ENCODE results near the gene RIMOC1.

DNA sequence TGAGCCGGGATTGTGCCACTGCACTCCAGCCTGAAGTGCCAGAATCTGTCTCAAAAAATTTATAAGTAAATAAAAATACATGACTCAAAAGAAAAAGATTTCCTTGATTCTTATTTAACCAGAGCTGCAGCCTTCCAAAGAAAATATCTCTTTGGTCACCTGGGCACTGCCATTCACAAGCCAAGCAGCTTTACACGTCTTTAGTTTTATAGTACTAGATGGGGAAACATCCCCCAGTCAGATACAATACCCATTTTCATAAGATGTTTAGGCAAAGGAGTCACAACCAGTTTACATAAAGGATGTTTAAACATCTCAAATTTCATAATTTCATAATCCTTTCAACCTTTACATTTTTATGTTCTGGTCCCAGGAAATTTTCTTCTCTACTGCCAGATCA is 20.2 kb upstream of the RIMOC1 start:
- TF ChIP-seq REST (IDR thresholded peaks at IDR 0.05; ENCODE audit: insufficient replicate concordance, low read depth) (no peak), POLR2AphosphoS5 (IDR thresholded peaks at IDR 0.05; ENCODE audit: low read depth) (no peak), SPI1 (IDR thresholded peaks at IDR 0.05; ENCODE audit: borderline replicate concordance, low read depth) (no peak)
- TF ChIP-seq, protein P1, sequence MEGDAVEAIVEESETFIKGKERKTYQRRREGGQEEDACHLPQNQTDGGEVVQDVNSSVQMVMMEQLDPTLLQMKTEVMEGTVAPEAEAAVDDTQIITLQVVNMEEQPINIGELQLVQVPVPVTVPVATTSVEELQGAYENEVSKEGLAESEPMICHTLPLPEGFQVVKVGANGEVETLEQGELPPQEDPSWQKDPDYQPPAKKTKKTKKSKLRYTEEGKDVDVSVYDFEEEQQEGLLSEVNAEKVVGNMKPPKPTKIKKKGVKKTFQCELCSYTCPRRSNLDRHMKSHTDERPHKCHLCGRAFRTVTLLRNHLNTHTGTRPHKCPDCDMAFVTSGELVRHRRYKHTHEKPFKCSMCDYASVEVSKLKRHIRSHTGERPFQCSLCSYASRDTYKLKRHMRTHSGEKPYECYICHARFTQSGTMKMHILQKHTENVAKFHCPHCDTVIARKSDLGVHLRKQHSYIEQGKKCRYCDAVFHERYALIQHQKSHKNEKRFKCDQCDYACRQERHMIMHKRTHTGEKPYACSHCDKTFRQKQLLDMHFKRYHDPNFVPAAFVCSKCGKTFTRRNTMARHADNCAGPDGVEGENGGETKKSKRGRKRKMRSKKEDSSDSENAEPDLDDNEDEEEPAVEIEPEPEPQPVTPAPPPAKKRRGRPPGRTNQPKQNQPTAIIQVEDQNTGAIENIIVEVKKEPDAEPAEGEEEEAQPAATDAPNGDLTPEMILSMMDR (IDR thresholded peaks at IDR 0.05; ENCODE audit: insufficient read depth, low read length) = no peak
